Smooth muscle cell (in vitro differentiated cells): Measurements from ENCODE around the gene TRMT11. TPM values are rescaled to one million over a fixed set of nuclear protein-coding genes. Genes with fewer than 3 reads are reported as not detected.

Experiments
- DNase-seq: peaks from one replicate; lab custom pipeline; 2025; ENCODE audit not compliant: unreplicated experiment; lab: John Stamatoyannopoulos, UW
- H2AFZ ChIP-seq: fragments of 200-600 bp; sonication (generic); 2 replicates; pipeline ENCODE4 v1.6.0; 2016; ENCODE audit warnings: antibody characterized with exemption, low read depth, mild to moderate bottlenecking
- H3F3A ChIP-seq: fragments of 200-600 bp; sonication (generic); 2 replicates; pipeline ENCODE4 v1.6.0; 2017; ENCODE audit warnings: antibody characterized with exemption, low read depth
- H3K27ac ChIP-seq: fragments of 200-600 bp; sonication (generic); 2 replicates; pipeline ENCODE4 v1.5.1; 2016; ENCODE audit warnings: low read depth, mild to moderate bottlenecking
- H3K27me3 ChIP-seq: fragments of 200-600 bp; sonication (generic); 2 replicates; pipeline ENCODE4 v1.6.1; 2016; ENCODE audit warnings: low read depth, mild to moderate bottlenecking
- H3K36me3 ChIP-seq: fragments of 200-600 bp; sonication (generic); 2 replicates; pipeline ENCODE4 v1.5.1; 2016; ENCODE audit warnings: low read depth
- H3K4me1 ChIP-seq: fragments of 200-600 bp; sonication (generic); 2 replicates; pipeline ENCODE4 v1.5.1; 2016; ENCODE audit warnings: low read depth
- H3K4me2 ChIP-seq: fragments of 200-600 bp; sonication (generic); 2 replicates; pipeline ENCODE4 v1.6.0; 2016; ENCODE audit warnings: mild to moderate bottlenecking
- H3K4me3 ChIP-seq: fragments of 200-600 bp; sonication (generic); 2 replicates; pipeline ENCODE4 v1.5.1; 2016; ENCODE audit warnings: mild to moderate bottlenecking
- H3K79me2 ChIP-seq: fragments of 200-600 bp; sonication (generic); 2 replicates; pipeline ENCODE4 v1.6.0; 2016; ENCODE audit warnings: low read depth, mild to moderate bottlenecking
- H3K9ac ChIP-seq: fragments of 200-600 bp; sonication (generic); 2 replicates; pipeline ENCODE4 v1.6.0; 2016; ENCODE audit warnings: low read depth
- H3K9me3 ChIP-seq: fragments of 200-600 bp; sonication (generic); replicated peaks from 2 replicates; pipeline ENCODE4 v1.5.1; 2016; ENCODE audit warnings: low read depth
- H4K20me1 ChIP-seq: fragments of 200-600 bp; sonication (generic); 2 replicates; pipeline ENCODE4 v1.6.0; 2016; ENCODE audit warnings: low read depth
- WGBS: methylation state at CpG from one replicate; pipeline ENCODE4 v1.1.7; 2016; ENCODE audit warnings: low lambda C conversion rate; 5-methylcytosine and 5-hydroxymethylcytosine counted together
- polyA plus RNA-seq: library from polyadenylated mRNA; unstranded; fragments of >200 nt; fragmentation: Nextera tagmentation; extraction: Ambion mirVana; gene quantifications from 2 replicates; pipeline ENCODE4 v1.2.1, GENCODE V29; 2016
- total RNA-seq: library from RNA; depleted of rRNA; stranded (reverse); fragments of >200 nt; gene quantifications from 2 replicates; pipeline ENCODE4 v1.2.3, GENCODE V29; 2014
- TF ChIP-seq, protein P1 (sequence below): fragments of 200-600 bp; sonication (generic); IDR thresholded peaks from 2 replicates; pipeline ENCODE4 v1.5.1; 2017; ENCODE audit warnings: borderline replicate concordance, mild to moderate bottlenecking, antibody characterized with exemption; ENCODE audit not compliant: insufficient read depth, poor library complexity, severe bottlenecking

The TRMT11 gene
- total and polyA plus RNA-seq, 2 experiments from 2014 or later, result 12.8 to 21.6 TPM

DNA sequence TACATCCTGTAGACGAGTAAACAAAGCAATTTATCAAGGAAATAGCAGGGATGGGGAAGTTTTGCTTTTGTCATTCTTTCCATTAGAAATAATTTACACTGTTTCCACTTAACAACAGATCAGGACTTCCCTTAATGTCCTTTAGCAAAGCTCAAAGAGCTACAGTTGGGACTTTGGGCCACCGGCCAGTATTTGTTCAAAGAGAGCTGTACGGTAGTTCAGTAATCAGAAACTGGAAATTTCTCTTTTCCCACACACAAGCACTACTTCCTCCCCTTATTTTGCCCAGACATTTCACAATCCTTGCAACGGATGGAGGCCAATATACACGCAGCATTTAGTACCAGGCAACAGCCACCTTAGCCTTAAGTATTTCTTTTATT, 41.9 kb upstream of the TRMT11 start:
- WGBS, result 10% methylated on average over 5 of the region's 5 CpGs
- H3F3A ChIP-seq, result peaks cover 50% of the 10 kb centered on the region
- TF ChIP-seq, protein P1, sequence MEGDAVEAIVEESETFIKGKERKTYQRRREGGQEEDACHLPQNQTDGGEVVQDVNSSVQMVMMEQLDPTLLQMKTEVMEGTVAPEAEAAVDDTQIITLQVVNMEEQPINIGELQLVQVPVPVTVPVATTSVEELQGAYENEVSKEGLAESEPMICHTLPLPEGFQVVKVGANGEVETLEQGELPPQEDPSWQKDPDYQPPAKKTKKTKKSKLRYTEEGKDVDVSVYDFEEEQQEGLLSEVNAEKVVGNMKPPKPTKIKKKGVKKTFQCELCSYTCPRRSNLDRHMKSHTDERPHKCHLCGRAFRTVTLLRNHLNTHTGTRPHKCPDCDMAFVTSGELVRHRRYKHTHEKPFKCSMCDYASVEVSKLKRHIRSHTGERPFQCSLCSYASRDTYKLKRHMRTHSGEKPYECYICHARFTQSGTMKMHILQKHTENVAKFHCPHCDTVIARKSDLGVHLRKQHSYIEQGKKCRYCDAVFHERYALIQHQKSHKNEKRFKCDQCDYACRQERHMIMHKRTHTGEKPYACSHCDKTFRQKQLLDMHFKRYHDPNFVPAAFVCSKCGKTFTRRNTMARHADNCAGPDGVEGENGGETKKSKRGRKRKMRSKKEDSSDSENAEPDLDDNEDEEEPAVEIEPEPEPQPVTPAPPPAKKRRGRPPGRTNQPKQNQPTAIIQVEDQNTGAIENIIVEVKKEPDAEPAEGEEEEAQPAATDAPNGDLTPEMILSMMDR, result no peak
- peak overlapping the region; percentile 69 for H3K4me2 ChIP-seq
- no peaks in the 10 kb centered on the region for H3K36me3 ChIP-seq
- H3K27me3 ChIP-seq, result no peaks in the 10 kb centered on the region
- no peaks in the 10 kb centered on the region for H3K9me3 ChIP-seq
- H4K20me1 ChIP-seq, result no peaks in the 10 kb centered on the region
- no peaks in the 10 kb centered on the region for H3K79me2 ChIP-seq
- peak overlapping the region; percentile 67 for H2AFZ ChIP-seq
- H3K4me3 ChIP-seq, result no peak overlapping the region
- H3K9ac ChIP-seq, result peak overlapping the region; percentile 46
- DNase-seq, result no peak
- peaks cover 34% of the 10 kb centered on the region for H3K4me1 ChIP-seq
- H3K27ac ChIP-seq, result peak overlapping the region; percentile 94

DNA sequence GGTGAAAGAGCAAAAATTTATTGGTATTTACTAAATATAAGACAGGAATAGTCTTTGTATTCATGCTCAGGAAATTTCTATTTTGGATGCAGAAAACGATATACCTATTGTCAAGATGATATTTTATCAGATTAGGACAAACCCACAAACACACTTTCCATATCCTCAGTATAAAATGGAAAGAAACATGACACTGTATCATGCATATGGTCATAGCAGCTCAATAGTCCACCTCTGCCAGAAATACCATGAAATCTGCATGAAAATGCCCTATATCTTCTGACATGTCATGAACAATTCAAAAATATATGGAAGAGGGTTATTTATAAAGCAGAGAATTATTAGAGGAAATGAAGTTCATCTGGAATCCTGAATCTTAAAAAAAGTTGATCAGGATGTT, 41.4 kb upstream of the TRMT11 start:
- Histone ChIP-seq H3F3A (peaks cover 50% of the 10 kb centered on the region), H3K9ac (peak overlapping the region; percentile 46), H3K4me1 (peaks cover 34% of the 10 kb centered on the region), H3K79me2 (no peaks in the 10 kb centered on the region), H3K27ac (peak overlapping the region; percentile 94), H3K27me3 (no peaks in the 10 kb centered on the region), H3K9me3 (no peaks in the 10 kb centered on the region), H3K4me3 (no peak overlapping the region), H3K36me3 (no peaks in the 10 kb centered on the region), H4K20me1 (no peaks in the 10 kb centered on the region), H3K4me2 (peak overlapping the region; percentile 69), H2AFZ (no peak overlapping the region)
- TF ChIP-seq, protein P1, result no peak
- DNase-seq, result no peak
- WGBS, result 95% methylated on average over 1 of the region's 1 CpG

DNA sequence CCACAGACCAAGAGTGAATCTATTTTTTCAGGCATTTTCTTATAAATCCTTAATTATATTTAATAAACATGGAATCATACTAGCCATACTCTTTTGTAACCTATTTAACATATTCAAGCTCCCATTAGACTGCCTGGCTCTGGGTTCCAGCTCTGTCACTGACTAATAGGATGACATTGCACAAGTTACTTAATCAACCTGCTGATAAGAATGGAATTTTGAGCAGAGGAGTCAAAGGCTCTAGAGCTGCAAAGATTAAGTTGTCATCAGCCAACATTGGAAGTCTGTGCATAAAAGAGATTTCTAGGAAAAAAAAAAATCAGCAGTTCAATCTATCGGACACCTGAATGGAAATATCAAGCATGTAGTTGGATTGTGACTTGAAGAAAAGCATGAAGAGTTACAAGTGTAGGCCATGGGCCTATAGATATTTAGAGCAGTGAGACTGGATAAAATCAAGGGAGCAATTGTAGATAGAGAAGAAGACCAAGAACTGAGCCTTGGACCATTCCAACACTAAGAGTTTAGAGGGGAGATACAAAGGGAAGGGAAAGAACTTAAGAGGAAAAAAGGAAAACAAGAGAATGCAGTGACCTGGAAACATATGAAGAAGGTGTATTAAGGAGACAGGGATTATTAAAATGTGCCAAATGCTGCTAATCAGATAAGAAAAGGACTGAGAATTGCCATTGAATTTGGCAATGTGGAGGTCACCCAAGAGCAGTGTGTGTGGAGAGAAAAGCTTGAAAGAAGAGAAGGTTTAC, 40.8 kb upstream of the TRMT11 start:
- peaks cover 33% of the 10 kb centered on the region for H3K4me1 ChIP-seq
- no peaks in the 10 kb centered on the region for H3K9me3 ChIP-seq
- H3K4me2 ChIP-seq, result peak overlapping the region; percentile 69
- H3K79me2 ChIP-seq, result no peaks in the 10 kb centered on the region
- H3K9ac ChIP-seq, result peak overlapping the region; percentile 64
- WGBS, result 19% methylated on average over 1 of the region's 1 CpG
- DNase-seq, result no peak
- H4K20me1 ChIP-seq, result no peaks in the 10 kb centered on the region
- no peak overlapping the region for H2AFZ ChIP-seq
- peak overlapping the region; percentile 94 for H3K27ac ChIP-seq
- H3K36me3 ChIP-seq, result no peaks in the 10 kb centered on the region
- H3K27me3 ChIP-seq, result no peaks in the 10 kb centered on the region
- H3K4me3 ChIP-seq, result peak overlapping the region; percentile 6
- TF ChIP-seq, protein P1, result no peak
- H3F3A ChIP-seq, result peaks cover 51% of the 10 kb centered on the region

DNA sequence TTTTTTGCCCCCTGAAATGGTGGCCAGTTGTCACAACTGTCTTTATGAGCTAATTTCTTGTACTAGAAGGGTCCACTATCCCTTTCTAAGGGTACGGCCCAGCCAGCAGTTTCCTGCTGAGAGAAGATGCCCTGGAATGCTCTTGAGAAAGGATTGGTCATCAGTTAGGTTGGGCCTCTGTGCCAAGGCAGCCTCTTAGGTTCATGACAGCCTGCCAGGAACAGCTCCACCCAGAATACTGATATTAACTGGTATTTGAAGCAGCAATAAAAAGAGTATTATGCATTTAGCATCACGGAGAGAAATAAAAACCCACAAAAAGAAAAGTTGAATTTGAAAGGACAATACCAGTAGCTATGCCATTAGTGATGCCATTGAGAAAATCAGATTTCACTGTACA, 38.7 kb upstream of the TRMT11 start:
- no peaks in the 10 kb centered on the region for H3K9me3 ChIP-seq
- H4K20me1 ChIP-seq, result no peaks in the 10 kb centered on the region
- H3K4me3 ChIP-seq, result no peak overlapping the region
- no peak overlapping the region for H2AFZ ChIP-seq
- DNase-seq, result no peak
- no peaks in the 10 kb centered on the region for H3K36me3 ChIP-seq
- peaks cover 44% of the 10 kb centered on the region for H3F3A ChIP-seq
- peaks cover 26% of the 10 kb centered on the region for H3K4me1 ChIP-seq
- H3K79me2 ChIP-seq, result no peaks in the 10 kb centered on the region
- peak overlapping the region; percentile 69 for H3K4me2 ChIP-seq
- no peaks in the 10 kb centered on the region for H3K27me3 ChIP-seq
- TF ChIP-seq, protein P1, result no peak
- 88% methylated on average over 2 of the region's 2 CpGs for WGBS
- peak overlapping the region; percentile 94 for H3K27ac ChIP-seq
- no peak overlapping the region for H3K9ac ChIP-seq
